Heart left ventricle (tissue), 13 donors: ENCODE results near the gene CD300E.

ENCODE experiments used
- CTCF ChIP-seq, 12 donors: fragments of 200-600 bp; sonication (generic) in 4 of 12; IDR thresholded peaks; one replicate each; pipeline versions ENCODE4 v1.5.0 to v1.8.0; 2018 to 2022; ENCODE audit warnings: antibody characterized with exemption in 12 of 12, mild to moderate bottlenecking in 5 of 12
- POLR2A ChIP-seq, 2 donors: fragments of 450-650 bp; IDR thresholded peaks; one replicate each; pipeline ENCODE4 v1.6.1; 2017; ENCODE audit warnings: antibody characterized with exemption in 2 of 2, mild to moderate bottlenecking in 2 of 2, moderate library complexity in 2 of 2
- donor health status: ischemic (EF 13 %, LVEDD 7.1; RV severe dilation, severe dysfunction).
- donor health status: DM: no; HTN: yes; CAD: no.
- donor health status: DM: no; HTN: no; CAD: no.
- donor health status: ischemic (EF 25% LVEDD 6.9; RV normal size, moderate dysfunction).
- donor health status: ischemic (EF 25% LVEDD 5.7; RV mildly dilated, moderate dysfunction).
- donor health status: ischemic (EF 35%, LVEDD 5.7; RV mildly dilated, moderate dysfunction).
- donor health status: nonischemic (EF 11% LVEDD 7.7; RV severe dilation, severe dysfunction).
- donor health status: DM: yes; HTN: yes; CAD: no.
- donor health status: PGD.
- donor health status: ischemic (EF 29% LVEDD 5.4; RV normal size, mild dysfunction).
- donor health status: nonischemic (EF 23%, LVEDD 6.1; RV moderate dilation, normal function).

- TF ChIP-seq CTCF (IDR thresholded peaks at IDR 0.05) (no peak), POLR2A (IDR thresholded peaks at IDR 0.05) (no peak)
These were observed 6.8 kb downstream of the CD300E start for GRCh38 chr17:74616696-74617095.
